ENCODE results near the gene ZNF350. TPM values are rescaled to one million over a fixed set of nuclear protein-coding genes. Genes with fewer than 3 reads are reported as not detected.

The ZNF350 gene
- total RNA-seq, 2 experiments from 2014 or later = 4.9 to 6.0 TPM

Other genes starting within 250 kb of the ZNF350 start
- gene FPR1, start 235.0 kb downstream of the ZNF350 start, total RNA-seq = not detected
- not detected for gene FPR2, start 225.7 kb downstream of the ZNF350 start, total RNA-seq
- gene FPR3, start 191.7 kb downstream of the ZNF350 start, total RNA-seq = not detected
- 1 to 10 TPM; 4.1 to 4.6 TPM for gene ZNF577, start 98.9 kb downstream of the ZNF350 start, total RNA-seq
- gene ZNF649, start 81.8 kb downstream of the ZNF350 start, total RNA-seq = 1 to 10 TPM; 9.4 to 9.9 TPM
- 1 to 10 TPM; 4.2 to 4.7 TPM for gene ZNF613, start 59.4 kb downstream of the ZNF350 start, total RNA-seq
- 1 to 10 TPM; 5.5 to 5.7 TPM for gene ZNF615, start 21.4 kb upstream of the ZNF350 start, total RNA-seq
- 10 to 100 TPM; 10.6 to 13.1 TPM for gene ZNF614, start 41.5 kb upstream of the ZNF350 start, total RNA-seq
- gene ZNF432, start 62.0 kb upstream of the ZNF350 start, total RNA-seq = 10 to 100 TPM; 10.9 to 13.9 TPM
- gene ZNF841, start 108.9 kb upstream of the ZNF350 start, total RNA-seq = 10 to 100 TPM; 12.9 to 13.0 TPM
- gene ZNF616, start 153.1 kb upstream of the ZNF350 start, total RNA-seq = 10 to 100 TPM; 10.2 to 10.8 TPM
- gene ZNF836, start 184.8 kb upstream of the ZNF350 start, total RNA-seq = 1 to 10 TPM; 7.2 to 9.4 TPM
- gene PPP2R1A, start 203.2 kb upstream of the ZNF350 start, total RNA-seq = 100 to 1,000 TPM; 231 to 236 TPM